ENCODE measurements around the gene XDH.

The XDH gene

GRCh38 chr2:31286961-31287550 is 127.5 kb downstream of the XDH start:
- no peak for DNase-seq (ENCODE audit: low read depth in 1 of 2, low spot score in 1 of 2)

GRCh38 chr2:31286230-31286629 is 128.3 kb downstream of the XDH start:
- no peak for DNase-seq (ENCODE audit: low read depth in 1 of 2, low spot score in 1 of 2)

All from stimulated activated CD4-positive, alpha-beta T cell treated with anti-CD3 and anti-CD28 coated beads, Interleukin-15, amount 100 ng/mL, for 1 hour (primary cell).